ENCODE results near the gene UNC45B.
"Not testable (repeated sequence)": the region's sequence is repeated elsewhere in the genome, so short reads cannot be mapped to it uniquely, and the experiment has no call there.

Gene UNC45B

DNA sequence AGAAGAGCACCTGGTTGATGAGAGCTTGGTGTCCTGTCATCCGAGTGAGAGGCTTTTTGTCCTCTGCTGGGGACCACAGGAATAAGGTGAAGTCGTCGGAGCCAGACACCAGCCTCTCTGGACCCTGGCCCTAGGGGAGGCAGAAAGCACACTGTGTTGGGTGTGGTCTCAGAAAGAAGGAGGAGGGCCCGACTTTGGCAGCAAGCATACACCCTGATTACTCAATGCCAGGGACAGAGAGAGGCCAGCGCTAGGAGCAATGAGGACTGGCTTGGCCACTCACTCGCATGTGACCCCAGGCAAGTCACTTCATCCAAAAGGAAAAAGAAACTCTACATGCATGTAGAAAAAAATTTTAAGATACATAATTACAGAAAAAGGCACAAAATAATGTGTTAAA is 12.3 kb upstream of the UNC45B start:
- in situ Hi-C loops (cut with HindIII; ENCODE audit: low sequenced_read_pairs), result loop anchor here (25.0 kb wide), 2 partner anchors 623 to 723 kb away; no protein-coding TSS in a partner anchor

DNA sequence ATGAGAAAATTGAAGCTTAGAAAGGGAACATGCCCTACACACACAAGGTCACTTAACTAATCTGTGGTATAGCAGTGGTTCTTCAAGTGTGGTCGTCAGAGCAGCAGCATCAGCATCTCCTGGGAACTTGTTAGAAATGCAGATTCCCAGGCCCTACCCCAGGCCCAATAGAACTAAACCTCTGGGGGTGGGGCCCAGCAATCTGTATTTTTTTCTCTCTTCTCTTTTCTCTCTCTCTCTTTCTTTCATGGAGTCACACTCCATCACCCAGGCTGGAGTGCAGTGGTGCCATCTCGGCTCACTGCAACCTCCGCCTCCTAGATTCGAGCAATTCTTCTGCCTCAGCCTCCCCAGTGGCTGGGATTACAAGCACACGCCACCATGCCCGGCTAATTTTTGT is 9.4 kb upstream of the UNC45B start:
- in situ Hi-C loops (cut with HindIII; ENCODE audit: low sequenced_read_pairs), result loop anchor here (25.0 kb wide), 2 partner anchors 626 to 726 kb away; no protein-coding TSS in a partner anchor

DNA sequence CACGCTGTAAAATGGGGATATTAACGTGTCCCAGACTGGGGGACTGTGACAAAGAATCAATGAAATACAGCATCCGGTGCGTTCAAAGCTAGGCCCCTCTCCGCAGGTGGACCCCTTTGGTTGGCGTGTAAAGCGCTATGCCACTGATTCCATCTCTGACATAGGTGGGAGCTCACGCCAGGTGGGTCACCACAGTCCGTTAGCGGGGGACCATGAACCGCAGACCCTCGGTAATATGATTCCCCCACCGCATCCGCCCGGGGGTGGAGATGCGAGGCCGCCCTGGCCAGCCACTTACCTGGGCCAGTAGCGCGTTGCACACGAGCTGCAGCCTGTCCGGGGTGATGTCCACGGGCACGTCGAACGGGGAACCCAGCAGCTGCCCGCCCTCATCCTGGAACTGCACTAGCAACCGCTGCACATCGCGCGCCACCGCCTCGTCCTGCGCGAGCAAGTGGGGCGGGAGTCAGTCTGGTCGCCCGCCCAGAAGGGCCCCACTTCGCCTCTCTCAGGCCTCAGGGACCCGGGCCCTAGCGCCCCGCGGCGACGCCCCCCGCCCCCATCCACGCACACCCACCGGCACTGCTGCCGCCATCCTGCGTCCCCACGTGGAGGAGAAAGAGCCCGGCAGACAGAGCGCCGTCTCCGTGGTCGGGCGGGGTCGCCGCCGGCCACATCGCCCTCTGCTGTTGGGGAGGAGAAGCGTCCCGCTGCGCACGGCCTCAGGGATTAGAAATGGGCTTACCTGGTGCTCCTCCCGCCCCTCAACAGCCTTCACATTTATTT is 5.7 kb upstream of the UNC45B start, which contains the start of gene NLE1:
Gene NLE1 (minus strand): TSS at position 623 of the 786 bp plus-strand sequence. CDS start 28 bp downstream, at position 595.
- in situ Hi-C loops (cut with HindIII; ENCODE audit: low sequenced_read_pairs), result loop anchor here (25.0 kb wide), 2 partner anchors 630 to 730 kb away; no protein-coding TSS in a partner anchor

DNA sequence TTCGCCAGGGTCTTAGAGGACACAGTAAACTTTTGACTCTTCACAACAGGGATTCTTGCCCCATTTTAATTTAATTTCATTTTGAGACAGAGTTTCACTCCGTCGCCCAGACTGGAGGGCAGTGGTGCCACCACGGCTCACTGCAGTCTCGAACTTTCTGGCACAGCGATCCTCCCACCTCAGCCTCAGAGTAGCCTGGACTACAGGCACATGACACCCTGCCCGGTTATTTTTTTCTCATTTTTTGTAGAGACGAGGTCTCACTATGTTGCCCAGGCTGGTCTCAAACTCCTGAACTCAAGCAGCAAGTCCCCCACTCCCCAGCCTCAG is 5.2 kb upstream of the UNC45B start:
- in situ Hi-C loops (cut with HindIII; ENCODE audit: low sequenced_read_pairs), result loop anchor here (25.0 kb wide), 2 partner anchors 630 to 730 kb away; no protein-coding TSS in a partner anchor

DNA sequence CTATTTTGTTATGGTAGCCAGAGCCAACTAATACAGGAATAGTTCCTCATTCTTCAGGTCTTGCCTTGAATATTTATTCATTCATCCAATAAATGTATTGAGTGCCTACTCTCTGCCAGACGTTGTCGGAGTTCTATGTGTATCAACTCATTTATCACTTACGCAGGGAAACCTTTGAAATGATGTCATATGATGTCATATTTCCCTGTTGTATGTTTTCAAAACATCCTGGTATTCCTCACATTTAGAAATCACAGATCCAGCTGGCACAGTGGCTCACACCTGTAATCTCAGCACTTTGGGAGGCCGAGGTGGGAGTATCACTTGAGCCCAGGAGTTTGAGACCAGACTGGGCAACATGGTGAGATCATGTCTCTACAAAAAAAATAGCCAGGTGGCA is 2.8 kb upstream of the UNC45B start:
- in situ Hi-C loops (cut with HindIII; ENCODE audit: low sequenced_read_pairs), result loop anchor here (25.0 kb wide), 2 partner anchors 633 to 733 kb away; no protein-coding TSS in a partner anchor

DNA sequence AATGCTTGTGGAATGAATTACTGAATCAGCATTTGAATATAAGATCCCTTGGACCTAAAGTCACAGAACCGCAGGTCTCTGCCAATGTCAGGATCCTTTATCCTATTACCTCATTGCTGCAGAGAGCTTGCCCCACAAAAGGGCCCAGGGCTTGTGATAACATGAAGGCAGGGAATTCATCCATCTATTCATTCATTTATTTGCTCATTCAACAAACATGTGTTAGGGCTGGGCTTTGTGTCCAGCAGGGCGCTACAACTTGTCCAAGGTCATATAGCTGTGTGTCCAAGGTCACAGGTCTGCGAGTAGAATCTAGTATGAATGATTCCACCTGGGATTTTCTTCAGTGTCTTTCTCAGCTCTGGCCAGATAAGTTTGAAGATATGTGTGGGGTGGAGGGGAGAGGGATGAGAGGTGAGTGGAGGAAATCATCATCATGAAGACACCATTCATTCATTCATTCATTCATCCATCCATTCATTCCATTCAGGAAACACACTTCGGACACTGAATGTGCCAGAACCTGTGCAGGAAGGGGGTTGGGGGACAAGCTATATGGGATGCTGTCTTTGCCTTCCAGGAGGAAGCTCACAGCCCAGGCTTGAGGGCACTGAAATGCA is 1.3 kb upstream of the UNC45B start:
- in situ Hi-C loops (cut with HindIII; ENCODE audit: low sequenced_read_pairs), result loop anchor here (25.0 kb wide), 2 partner anchors 634 to 734 kb away; no protein-coding TSS in a partner anchor

DNA sequence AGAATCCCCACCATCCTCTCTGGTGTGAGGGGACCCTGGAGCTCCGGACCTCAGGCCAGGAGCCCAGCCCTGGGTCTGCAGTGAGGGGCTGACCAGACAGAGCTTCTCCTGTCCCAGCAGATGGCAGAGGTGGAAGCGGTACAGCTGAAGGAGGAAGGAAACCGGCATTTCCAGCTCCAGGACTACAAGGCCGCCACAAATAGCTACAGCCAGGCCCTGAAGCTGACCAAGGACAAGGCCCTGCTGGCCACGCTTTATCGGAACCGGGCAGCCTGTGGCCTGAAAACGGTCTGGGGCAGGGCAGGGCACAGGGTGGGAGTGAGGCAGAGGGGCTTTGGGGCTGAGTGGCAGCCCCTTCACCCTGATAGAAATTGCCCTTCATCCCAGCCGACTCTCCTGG is 527 bp downstream of the UNC45B start:
- in situ Hi-C loops (cut with HindIII; ENCODE audit: low sequenced_read_pairs), result loop anchor here (25.0 kb wide), 2 partner anchors 636 to 736 kb away; no protein-coding TSS in a partner anchor

DNA sequence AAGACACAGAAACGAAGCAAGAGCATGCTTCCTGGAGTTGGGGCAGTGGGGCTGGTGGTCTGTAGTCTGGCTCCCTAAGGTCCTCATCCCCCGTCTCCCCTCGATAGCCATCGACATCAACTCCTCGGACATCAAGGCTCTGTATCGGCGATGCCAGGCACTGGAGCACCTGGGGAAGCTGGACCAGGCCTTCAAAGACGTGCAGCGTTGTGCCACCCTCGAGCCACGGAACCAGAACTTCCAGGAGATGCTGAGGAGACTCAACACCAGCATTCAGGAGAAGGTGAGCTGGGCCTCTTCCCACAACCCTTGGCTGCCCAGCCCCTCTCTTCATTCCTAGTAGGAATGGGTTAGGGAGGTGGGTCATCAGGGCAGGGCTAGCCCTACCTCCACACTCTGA is 2.3 kb downstream of the UNC45B start:
- in situ Hi-C loops (cut with HindIII; ENCODE audit: low sequenced_read_pairs), result loop anchor here (25.0 kb wide), 2 partner anchors 638 to 738 kb away; no protein-coding TSS in a partner anchor

DNA sequence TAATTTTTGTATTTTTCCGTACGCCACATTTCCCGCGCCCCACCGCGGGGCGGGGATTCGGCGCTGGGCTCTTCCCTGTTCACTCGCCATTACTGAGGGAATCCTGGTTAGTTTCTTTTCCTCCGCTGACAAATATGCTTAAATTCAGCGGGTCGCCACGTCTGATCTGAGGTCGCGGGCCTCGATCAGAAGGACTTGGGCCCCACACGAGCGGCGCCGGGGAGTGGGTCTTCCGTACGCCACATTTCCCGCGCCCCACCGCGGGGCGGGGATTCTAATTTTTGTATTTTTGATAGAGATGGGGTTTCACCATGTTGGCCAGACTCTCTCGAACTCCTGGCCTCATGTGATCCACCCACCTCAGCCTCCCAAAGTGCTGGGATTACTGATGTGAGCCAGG is 3.5 kb downstream of the UNC45B start:
- in situ Hi-C loops (cut with HindIII; ENCODE audit: low sequenced_read_pairs), result not testable (repeated sequence)

DNA sequence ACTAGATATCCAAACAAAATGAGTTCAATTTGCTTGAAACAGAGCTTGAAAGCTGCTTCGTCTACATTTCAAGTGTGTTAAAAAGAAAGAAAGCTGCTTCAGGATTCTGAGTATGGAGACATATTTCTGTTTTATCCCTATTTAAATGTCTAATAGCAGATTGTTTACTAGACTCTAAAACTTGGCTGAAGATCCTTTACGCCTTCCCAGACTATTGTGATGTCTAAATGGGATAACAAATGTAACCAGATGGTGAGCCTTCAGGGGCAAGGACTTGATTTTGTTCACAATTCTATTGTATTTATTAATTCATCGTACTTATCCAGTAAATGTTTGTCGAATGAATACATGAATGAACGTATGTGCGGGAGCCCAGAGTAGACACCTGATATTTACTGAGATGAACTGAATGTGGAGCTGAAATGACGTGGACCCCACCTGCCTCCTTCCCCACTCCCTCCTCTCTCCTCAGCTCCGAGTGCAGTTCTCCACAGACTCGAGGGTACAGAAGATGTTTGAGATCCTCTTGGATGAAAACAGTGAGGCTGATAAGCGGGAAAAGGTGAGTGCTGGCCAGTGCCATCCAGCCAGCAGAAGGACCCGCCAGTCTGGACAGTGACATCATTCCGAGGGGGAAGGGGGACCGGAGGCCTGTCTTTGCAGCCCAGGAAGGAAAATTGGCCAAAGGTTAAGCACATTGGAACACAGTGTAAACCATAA is 5.0 kb downstream of the UNC45B start:
- in situ Hi-C loops (cut with HindIII; ENCODE audit: low sequenced_read_pairs), result no loop called here

DNA sequence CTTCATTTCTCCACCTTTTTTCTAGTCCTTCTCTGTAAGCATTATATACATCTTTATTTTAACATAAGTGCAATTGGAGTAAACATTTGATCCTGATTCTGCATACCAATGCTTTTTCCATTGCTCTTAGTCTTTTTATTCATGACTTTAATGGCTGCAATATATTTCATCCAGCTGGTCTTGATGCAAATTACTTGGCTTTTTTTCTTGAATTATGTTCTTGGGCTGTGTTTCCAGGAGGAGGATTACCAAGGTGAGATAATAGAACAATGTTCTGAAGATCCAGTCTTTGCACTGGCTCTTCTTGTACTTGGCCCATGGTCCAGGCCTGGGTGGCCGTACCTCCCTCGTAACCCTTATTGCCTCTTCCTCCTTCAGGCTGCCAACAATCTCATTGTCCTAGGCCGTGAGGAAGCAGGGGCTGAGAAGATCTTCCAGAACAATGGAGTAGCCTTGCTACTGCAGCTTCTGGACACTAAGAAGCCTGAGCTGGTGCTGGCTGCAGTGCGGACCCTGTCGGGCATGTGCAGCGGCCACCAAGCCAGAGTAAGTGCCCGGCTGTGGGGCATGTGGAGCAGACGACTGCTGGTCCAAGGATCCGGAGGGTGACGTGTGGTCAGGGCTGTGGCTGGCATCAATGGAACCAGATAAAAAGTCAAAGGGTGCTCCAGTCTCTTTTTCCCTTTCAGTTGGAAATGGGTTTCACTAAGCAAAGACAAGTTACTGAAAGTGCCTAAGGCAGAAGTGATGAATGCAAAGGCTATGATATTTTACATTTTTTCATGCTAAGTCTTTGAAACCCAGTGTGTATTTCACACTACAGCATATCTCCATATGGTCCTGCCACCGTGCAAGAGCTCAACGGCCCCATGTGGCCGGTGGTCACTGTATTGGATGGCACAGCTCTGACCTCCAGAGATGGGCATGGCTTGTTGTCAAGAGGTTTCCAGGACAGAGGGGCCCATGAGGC is 6.9 kb downstream of the UNC45B start:
- in situ Hi-C loops (cut with HindIII; ENCODE audit: low sequenced_read_pairs), result no loop called here

DNA sequence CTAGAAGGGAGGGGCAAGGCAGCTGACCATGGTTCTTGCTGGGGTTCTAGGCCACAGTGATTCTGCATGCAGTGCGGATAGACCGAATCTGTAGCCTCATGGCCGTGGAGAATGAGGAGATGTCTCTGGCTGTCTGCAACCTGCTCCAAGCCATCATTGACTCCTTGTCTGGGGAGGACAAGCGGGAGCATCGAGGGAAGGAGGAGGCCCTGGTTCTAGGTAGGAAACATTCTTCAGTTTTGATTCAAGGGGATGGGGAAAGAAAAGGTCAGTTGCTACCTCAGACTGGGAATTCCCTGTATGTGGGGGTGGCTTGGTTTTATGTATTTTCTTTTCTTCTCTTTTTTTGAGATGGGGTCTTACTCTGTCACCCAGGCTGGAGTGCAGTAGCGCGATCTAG is 7.6 kb downstream of the UNC45B start:
- in situ Hi-C loops (cut with HindIII; ENCODE audit: low sequenced_read_pairs), result no loop called here

DNA sequence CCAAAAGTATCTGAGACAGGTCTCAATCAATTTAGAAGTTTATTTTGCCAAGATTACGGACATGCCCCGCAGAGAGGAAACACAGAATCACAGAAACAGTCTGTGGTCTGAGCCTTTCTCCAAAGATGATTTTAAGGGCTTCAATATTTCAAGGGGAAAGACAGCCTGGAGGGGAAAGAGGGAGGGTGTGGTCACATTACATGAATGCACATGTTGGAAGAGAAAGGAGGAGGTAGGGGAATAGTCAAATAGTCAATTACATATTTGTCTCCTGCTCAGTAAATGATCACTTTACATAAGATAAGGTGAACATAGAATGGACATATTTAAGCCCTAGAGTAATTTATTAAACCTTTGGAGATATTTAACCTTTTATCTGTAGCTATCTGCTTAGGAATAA is 12.3 kb downstream of the UNC45B start:
- in situ Hi-C loops (cut with HindIII; ENCODE audit: low sequenced_read_pairs), result no loop called here

DNA sequence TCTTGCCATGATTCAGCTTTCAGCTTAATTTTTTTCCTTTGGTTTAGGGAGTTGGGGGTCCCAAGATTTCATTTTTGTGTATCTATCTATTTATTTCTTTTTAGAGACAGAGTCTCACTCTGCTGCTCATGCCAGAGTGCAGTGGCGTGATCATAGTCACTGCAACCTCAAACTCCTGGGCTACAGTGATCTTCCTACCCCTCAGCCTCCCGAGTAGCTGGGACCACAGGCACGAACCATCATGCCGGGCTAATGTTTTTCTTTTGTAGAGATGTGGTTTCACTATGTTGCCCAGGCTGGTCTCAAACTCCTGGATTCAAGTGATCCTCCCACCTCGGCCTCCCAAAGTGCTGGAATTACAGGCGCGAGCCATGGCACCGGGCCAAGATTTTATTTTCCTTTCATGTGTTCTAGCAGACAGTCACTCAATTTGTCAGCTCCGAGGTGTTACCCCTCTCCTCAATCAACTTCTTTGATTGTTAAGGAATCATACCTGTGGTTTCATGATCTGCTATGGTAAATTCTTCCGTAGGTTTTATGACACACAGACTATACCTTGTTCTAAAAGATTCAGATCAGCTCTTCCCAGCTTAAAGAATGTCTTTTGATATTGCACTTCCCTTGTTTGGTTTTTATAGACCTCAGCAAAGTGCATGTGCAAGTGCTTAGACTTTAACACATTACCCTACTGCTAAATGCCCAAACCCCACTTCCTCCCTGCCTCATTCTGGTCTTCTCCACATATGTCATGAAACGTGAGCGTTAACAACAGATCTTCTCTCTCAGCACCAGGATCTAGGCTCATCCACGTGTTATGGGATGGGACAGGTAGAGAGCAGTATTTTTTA is 13.0 kb downstream of the UNC45B start:
- in situ Hi-C loops (cut with HindIII; ENCODE audit: low sequenced_read_pairs), result no loop called here

DNA sequence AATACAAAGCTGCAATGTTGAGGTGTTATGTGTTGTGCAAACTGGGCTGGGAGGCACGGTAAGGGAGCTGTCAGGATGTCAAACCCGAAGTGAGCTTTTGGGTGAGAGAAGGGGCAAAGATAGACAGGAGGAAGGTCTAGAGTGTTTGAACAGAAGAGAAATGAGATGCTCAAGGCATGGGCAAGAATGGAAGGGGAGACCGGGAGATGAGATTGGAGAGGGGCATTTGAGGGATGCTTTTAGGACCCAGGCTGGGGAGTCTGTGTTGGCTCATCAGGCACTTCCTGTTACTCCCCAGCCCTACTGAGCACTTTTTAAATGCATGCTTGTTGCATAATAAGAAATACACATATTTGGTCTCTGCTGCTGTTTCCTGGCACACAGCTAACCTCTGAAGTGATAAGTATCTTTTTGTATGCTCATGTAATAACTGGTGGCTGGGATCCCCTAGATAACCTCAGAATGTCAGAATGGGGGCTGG is 13.7 kb downstream of the UNC45B start:
- in situ Hi-C loops (cut with HindIII; ENCODE audit: low sequenced_read_pairs), result no loop called here

DNA sequence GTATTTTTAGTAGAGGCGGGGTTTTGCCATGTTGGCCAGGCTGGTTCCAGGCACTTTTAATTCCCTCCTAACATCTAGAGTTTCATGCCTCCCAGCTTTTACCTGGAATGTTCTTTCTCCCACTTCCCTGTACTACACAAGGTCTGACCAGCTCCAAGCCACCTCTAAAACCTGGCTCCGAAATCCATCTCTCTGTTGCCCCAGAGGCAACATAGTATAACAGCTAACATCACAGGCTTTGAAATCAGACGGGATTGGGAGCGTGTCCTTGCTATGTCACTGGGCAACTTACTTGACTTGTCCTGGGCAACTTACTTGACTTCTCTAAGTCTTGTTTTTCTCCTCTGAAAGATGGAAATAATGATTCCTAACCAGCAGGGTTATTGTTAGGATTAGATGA is 15.1 kb downstream of the UNC45B start:
- in situ Hi-C loops (cut with HindIII; ENCODE audit: low sequenced_read_pairs), result no loop called here

DNA sequence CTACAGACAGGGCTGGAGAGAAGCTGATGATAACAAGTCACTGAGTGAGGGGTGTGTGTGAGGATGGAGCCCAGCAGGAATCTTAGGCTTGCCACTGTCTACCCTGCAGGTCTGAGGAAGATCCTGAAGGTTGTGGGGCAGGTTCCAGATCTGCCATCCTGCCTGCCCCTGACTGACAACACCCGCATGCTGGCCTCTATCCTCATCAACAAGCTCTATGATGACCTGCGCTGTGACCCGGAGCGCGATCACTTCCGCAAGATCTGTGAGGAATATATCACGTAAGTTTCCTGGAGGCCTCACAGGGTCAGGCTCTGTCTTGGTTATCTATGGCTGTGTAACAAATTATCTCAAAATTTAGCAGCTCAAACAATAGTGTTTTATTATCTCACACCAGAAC is 16.3 kb downstream of the UNC45B start:
- in situ Hi-C loops (cut with HindIII; ENCODE audit: low sequenced_read_pairs), result no loop called here

DNA sequence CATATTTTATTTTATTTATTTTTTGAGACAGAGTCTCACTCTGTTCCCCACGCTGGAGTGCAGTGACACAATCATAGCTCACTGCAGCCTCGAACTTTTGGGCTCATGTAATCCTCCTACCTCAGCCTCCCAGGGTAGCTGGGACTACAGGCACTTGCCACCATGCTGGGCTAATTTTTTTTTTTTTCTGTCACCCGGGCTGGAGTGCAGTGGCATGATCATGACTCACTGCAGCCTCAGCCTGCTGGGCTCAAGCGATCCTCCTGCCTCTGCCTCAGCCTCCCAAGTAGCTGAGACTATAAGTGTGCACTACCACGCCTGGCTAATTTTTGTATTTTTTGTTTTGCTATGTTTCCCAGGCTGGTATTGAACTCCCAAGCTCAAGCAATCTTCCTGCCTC is 17.1 kb downstream of the UNC45B start:
- in situ Hi-C loops (cut with HindIII; ENCODE audit: low sequenced_read_pairs), result no loop called here

DNA sequence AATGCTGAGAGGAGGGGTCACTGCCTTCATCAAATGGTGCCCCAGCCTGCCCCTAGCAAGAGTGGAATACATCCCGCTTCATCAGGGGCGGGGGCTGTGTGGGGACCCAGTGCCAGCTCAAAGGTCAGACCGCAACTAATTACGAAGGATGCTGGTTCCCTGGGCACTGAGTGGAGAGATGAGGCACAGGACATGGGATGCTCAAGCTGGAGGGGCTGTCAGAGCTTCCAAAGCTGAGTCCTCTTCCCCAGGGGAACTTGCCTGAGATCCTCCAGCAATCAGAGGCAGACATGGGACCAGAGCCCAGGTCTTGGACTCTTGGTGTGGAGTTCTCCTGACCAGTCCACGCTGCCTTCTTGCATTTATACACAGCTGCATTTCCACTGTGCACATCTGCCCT is 18.9 kb downstream of the UNC45B start:
- in situ Hi-C loops (cut with HindIII; ENCODE audit: low sequenced_read_pairs), result no loop called here

All from DLD1 (cell line).